Stimulated activated CD4-positive, alpha-beta T cell treated with anti-CD3 and anti-CD28 coated beads, Interleukin-4, amount 100 ng/mL, for 24 hours (primary cell): ENCODE results near the gene DSCAML1.

Source experiments
- DNase-seq: peaks from one replicate; pipeline ENCODE4 v3.0.0-alpha.2; 2020

DSCAML1 gene, protein sequence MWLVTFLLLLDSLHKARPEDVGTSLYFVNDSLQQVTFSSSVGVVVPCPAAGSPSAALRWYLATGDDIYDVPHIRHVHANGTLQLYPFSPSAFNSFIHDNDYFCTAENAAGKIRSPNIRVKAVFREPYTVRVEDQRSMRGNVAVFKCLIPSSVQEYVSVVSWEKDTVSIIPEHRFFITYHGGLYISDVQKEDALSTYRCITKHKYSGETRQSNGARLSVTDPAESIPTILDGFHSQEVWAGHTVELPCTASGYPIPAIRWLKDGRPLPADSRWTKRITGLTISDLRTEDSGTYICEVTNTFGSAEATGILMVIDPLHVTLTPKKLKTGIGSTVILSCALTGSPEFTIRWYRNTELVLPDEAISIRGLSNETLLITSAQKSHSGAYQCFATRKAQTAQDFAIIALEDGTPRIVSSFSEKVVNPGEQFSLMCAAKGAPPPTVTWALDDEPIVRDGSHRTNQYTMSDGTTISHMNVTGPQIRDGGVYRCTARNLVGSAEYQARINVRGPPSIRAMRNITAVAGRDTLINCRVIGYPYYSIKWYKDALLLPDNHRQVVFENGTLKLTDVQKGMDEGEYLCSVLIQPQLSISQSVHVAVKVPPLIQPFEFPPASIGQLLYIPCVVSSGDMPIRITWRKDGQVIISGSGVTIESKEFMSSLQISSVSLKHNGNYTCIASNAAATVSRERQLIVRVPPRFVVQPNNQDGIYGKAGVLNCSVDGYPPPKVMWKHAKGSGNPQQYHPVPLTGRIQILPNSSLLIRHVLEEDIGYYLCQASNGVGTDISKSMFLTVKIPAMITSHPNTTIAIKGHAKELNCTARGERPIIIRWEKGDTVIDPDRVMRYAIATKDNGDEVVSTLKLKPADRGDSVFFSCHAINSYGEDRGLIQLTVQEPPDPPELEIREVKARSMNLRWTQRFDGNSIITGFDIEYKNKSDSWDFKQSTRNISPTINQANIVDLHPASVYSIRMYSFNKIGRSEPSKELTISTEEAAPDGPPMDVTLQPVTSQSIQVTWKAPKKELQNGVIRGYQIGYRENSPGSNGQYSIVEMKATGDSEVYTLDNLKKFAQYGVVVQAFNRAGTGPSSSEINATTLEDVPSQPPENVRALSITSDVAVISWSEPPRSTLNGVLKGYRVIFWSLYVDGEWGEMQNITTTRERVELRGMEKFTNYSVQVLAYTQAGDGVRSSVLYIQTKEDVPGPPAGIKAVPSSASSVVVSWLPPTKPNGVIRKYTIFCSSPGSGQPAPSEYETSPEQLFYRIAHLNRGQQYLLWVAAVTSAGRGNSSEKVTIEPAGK (N-terminal part only)

DNA sequence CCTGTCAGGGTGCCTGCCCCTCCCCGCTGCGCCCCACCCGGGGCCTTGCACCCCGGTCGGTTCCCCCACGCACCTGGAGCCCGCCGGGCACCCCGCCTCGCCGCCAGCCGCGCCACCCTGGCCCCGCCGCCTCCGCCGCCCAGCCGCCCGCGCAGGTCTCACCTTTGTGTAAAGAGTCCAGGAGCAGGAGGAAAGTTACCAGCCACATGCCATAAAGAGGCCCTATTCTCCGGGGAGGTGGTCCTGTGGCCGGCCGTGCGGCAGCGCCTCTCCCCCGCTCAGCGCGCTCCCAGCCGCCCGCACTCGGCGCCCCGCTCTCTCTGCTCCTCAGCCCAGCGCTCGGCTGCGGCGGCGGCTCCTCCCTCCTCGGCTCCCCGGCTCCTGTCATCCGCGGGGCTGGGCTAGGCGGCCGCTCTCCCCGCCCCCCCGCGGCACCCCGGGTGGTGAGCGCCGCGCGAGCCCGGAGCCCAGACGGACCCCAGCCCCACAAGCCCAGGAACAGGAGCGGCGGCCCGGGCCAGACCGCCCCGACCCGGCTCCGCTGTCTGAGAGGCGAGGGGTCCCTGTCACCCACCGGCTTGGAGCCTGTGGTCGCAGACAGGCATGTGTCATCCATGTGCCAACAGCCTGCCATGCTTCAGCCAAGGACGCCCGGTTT lies at the start of gene DSCAML1:
TSS of gene DSCAML1 (minus strand) at position 345 of the 658 bp plus-strand sequence. CDS start at position 208, 137 bp downstream.
- peak; percentile 48 for DNase-seq

DNA sequence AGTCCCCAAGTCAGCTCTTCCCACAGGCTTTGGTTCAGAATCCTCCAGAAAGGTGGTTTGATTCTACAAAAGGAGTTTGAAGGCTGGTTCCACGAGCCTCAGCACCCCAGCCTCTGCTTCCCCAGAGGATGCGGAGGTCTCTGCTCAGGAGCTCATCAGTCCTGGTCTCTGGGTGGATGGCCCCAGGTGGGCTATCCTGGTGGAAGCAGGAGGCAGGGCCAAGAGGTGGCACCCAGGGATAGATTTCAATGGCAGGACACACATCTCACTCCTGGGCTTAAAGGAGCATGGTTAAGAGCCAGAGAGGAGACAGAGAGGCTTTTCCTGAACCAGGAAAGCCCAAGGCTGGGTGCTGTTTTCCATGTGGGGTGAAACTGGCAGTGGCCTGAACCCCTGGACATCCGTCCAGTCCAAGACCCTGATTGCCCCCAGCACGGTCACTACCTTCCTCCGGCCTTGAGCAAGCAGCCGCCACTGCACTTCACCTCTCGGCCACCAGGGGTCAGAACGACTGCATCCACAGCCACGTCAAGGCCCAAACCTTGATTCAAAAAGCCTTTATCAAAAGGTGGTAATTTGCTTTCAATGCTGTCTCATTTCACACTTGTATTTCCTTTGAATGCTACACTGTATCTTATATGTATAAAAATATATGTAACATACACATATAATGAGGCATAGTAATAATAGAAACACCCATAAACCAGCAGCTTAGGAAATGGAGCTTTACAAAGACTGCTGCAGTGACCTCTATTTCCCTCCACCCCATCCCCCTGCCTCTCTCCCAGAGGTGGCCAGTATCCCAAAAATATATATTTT lies 46.9 kb upstream of the DSCAML1 start:
- peak; percentile 86 for DNase-seq

DNA sequence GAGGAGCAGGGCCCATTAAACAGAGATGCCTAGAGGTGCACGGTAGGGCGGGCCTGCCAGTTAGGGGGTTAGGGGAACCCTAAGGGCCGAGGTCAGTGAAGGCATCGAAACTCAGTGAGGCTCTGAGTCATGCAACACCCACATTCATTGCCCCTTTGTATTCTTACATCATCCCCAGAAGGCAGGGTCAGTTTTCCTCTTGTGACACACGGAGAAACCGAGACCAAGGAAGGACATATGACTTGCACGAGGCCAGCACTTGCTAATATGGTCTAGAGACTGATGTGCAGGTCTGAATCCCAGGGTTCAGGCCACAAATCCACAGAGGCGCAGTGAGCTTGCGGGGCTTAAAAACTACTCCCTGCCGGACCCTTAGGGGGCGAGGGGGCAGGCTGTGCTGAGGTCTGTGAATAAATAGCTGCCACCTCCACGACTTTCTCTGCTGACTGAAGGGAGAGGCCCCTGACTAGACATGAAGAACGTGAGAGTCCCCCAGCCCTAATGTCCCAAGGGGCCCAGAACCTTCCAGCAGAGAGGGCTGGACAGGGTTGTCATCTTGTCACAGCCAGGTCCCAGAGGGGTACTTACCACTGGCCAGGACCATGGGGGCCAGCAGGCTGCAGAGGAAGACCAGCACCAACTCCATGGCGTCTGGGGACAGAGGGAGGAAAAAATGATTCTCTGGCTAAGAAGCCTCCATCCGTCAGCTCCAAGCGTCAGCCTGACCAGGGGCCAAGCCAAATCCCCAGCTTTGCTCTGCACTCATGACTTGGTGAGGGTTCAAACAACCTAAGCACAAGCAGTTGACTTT lies 45.3 kb upstream of the DSCAML1 start:
- DNase-seq, result no peak

DNA sequence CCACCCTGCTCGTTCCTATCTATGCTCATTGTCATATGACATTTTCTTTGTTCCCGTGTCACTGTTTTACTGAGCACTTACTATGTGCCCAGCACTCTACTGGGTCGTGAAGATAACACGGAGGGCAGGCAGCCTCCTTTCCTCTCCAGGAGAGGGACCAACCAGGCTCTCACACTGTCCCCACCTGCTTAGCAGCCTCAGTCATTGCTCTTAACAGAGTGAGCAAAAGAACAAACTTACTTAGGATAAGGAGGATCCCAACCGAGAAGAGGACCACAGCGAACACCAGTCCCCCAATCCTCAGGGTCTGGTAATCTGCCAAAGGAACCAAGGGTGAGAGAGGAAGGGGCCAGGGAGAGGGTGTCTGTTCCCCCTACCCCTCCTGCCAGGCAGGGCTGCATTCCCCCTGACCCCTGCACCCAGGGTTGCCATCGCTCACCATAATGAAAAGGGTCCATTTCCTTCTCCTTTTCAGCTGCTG lies 44.6 kb upstream of the DSCAML1 start:
- no peak for DNase-seq

DNA sequence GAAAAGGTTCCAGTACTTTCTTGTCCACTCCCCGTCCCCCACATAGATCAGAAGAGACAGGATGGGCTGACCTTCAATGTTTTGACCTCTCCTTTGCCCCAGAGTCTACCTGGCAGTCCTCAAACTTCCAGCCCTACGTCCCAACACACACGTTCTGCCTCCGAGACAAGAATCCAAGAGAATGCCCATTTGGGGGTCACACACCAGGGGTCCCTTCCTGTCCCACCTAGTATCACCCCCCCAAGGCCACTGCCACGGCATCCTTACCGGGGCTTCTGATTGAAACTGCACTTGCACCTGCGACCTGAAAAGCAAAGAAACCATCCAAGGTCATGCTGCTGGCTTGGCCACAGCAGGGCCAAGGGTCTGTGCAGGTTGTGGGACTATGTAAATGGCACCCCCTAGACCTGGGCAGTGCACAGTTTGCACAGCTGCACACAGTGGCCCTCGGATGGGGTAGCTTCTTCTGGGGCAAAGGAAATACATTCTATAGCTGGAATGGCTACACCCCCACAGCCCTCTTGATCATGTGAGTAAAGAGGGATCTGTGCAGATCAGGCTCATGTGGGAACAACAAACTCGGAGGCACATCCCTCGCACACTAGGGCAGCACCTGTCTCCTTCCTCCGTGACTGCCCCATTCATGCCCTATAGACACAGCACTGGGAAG lies 44.0 kb upstream of the DSCAML1 start:
- DNase-seq, result no peak

DNA sequence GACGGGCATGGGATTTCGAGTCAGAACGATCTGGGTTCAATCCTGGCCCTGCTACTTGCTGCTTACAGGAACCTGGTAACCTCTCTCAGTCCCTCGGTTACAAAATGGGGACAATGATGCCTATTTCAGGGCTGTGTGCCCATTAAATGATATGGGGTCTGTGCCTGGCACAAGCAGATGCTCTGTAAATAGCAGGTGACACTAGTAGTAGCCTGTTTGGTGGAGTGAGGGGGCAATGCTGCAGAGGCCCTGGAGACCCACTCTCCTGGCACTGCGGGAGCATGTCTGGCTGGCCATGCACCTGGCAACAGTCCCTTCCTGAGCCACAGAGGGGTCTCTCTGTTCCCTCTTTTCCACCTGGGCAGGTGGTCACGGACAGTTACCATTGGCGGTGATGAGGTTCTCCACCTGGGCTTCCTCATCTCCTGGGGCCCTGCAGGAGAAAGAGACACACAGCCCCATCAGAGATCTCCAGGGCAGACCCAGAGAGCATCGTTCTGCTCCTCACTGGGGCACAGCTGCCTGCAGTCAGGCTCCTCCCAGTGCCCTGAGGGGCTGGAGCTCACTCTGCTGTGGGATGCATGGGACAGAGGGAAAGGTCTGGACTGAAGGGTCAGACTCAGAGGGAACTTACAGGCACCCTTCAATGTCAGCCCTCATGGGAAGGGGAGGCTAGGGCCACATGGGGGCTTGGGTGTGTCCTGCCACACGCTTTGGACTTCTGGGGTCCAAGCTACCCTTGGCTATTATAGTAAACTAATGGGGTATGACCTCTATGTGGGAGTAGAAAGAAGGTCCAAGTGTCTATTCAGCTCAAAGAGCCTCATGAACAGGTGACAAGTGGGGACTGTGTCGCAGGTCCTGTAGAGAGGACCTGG lies 43.2 kb upstream of the DSCAML1 start:
- no peak for DNase-seq

DNA sequence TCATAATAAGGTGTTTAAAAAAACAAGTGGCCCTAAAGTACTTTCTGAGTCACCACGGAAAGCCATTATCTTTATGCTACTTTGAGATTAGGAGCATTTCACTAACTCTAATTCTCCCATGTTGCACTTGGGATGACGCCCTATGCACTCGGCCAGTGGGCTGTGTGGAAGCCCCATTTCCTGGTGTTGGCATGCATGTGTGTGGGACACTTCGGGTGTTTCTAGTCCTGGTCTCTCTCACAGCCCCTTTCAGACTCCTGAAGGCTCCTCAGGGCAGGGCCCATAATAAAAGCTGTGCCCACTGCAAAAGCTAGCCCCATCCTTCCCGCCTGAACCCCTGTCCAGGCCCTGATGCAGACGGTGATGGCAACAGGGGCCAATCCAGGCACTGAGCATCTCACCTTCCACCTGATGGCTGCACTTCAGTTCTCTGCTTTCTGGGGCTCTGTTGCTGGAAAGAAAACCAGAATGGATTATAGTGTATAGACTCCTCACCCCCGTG lies 42.4 kb upstream of the DSCAML1 start:
- no peak for DNase-seq

DNA sequence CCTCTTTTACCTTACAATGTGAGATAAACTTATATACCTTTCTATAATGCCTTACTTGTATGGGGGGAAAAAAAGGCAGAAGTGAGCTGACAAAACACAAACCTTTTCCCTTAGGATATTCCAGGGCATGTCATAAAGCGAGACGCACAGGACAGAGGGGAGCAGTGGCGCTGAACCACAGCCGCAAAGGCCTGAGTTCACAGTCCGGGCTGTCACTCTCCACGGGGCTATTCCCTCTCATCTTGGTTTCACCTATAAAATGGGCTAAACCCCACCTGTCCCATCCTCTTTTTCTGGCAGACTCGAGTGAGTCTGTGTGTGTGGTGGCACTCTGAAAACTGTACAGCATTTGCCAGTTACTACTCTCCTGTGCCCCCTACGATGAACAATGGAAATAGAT lies 41.9 kb upstream of the DSCAML1 start:
- no peak for DNase-seq

DNA sequence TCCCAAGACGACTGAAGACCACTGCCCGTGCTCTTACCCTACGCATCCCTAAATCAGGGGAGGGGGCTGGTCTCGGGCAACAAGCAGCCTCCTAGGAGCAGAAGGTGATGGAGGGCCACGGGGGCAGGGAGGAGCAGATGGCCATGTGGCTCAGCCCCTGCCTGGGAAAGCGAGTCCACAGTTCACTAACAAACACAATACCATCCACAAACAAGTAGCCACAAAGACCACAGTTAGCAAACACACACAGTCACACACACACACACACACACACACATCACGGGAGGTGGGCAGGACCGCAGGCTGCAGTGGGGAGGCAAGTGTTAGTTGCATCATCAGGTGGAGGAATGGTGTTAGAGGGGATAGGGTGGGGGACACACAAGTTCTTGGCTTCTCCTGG lies 40.8 kb upstream of the DSCAML1 start:
- no peak for DNase-seq

DNA sequence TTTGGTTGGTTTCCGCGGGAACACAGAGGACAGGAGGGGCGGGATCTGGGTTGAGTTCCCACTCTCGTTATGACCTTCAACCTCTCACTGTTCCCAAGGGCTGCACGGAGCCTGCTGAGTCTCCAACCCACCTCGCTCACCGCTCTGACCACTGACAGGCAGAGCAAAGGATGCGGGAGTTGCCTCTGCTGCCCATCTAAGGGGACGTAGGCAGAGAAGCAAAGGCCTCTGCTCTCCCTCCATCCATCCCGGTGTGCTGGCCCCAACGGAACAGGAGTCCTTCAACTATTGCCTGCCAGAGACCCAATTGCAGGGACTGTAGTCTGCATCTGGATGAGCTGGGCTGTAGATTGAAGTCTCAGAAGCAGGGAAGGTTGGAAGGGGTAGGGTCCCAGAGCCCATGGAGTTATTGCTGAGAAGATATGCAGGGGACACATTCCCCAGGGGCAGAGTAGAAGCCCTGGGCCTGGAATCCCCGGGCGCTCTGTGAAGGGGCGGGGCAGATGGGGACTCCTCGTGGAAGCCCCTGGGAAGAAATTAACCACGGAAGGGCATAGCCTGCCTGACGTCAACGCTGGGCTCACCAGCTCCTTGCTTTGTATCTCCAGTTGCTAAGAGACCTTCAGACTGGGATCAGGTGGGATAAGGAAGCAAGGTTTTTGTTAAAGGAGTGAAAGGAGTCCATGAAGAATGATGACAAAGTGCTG lies 40.2 kb upstream of the DSCAML1 start:
- no peak for DNase-seq

DNA sequence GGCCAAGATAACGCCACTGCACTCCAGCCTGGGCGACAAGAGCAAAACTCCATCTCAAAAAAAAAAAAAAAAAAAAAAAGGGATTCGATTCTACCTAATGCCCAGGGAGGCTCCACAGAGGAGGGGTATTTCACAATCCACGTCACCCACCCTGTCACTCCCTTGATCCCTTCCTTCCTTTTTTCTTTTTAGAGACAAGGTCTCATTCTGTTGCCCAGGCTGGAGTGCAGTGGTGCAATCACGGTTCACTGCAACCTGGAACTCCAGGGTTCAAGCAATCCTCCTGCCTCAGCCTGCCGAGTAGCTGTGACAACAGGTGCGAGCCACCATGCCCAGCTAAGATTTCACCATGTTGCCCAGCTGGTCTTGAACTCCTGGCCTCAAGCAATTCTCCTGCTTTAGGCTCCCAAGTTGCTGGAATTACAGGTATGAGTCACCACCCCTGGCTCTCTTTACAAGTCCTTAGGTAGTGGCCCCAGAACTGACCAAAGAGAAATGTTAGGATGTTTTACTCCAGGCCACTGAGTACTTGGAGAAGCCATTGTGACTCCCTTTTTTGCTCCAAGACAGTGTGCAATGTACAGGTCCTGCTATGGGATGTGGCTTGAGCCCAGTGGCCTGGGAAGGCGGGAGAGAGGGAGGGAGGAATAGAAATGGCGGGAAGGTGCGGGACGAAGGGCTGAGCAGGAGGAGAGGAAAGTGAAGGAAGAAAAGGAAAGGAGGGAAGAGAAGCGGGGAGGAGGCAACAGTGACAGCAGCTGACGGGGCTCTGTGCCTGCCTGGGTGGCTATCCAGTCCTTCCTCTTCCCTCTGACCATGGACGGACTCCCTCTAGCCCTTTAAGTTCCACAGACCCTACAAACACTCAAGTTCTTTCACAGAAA lies 39.3 kb upstream of the DSCAML1 start:
- no peak for DNase-seq

DNA sequence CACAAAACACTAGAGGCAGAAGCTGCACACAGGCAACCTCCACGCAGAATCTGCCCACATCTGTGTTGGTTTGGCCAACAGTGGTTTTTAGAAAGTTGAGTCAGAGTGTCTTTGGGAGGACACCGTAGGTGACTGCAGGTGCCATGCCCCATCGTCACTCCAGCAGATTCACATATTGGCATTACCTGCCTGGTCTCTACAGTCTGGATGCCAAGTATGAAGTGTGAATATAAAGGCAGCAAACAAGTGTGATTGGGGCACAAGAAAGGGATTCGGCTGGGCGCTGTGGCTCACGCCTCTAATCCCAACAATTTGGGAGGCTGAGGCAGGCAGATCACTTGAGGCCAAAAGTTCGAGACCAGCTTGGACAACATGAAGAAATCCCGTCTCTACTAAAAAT lies 38.6 kb upstream of the DSCAML1 start:
- no peak for DNase-seq

DNA sequence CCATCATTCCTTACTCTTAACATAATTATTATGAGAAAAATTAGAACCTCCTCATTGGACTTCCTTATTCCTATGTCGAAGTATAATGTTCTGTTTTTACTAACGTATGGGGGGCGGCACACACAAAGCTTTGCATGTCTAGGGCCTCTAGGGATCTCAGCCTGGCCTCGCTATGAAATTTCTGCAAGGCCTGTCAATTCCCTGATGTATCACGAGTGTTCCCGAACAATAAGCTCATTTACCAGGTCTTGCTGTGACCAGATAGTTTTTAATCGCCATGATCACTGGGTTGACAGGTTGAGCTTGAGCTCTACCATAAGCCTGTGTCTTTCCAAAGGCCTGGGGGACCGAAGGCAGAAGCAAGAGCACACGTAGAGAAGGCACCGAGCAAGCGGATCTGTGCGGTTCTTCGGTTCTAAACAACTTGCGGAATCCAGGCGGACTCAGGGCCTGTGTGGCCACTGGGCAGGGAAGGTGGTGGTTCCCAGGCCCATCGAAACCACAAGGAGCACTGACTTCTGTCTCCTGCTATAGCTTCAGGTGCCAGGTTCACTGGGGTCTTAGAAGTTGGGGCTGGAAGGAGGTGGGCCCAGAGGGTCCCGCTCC lies 37.9 kb upstream of the DSCAML1 start:
- DNase-seq, result no peak

DNA sequence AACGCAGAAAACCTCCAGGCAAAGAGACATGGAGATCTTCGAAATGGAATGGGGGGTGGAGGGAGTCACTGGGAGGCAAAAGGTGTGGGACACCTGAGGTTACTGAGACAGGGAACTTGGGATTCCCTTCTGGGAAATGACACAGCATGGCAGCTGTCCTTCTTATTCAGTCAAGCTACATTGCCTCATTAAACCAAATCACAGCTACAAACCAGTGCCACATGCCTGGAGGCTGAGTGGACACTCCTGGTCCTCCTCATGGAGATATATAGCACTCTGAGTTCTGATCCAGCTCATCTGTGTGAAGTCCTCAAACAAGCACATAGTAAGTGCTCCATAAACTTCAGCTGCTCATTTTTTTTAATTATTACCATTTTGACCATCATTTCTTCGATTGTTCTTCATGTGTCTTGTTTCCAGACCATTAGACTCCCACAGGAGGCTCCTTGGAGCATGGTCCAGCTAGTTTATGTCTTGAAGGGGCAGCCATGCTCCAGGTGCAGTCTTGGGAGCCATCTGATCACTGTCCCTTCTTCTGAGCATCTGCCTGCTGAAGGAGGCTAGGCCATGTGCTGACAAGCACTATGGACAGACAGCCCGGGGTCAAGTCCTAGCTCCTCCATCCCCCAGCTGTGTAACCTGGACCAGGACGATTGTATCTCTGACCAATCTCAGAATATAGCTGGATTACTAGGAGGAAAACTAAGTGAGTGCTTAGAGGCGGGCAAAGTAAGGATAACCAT lies 37.2 kb upstream of the DSCAML1 start:
- DNase-seq, result no peak

DNA sequence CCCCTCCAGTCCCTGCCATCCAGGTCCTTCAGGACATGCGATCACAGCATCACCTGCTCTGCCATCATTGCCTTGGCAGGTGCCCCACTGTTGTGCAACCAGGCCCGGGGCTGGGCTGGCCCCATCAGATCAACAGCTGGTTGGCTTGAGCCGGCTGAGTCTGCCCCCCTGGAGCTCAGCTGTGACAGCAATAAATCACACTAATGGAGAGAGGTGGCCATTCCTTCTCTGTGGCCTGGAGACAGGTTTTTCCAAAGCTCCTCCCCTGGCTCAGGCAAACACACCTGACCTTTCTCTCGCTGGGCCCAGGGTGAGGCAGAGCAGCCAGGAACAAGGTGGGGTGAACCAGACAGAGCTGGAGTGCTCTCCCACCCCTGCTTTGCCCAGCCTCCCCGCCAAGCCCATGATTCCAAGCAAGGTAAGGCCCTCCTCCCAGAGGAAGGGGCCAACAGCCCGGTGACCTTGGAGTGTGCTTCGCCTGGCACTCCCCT lies 36.4 kb upstream of the DSCAML1 start:
- DNase-seq, result no peak

DNA sequence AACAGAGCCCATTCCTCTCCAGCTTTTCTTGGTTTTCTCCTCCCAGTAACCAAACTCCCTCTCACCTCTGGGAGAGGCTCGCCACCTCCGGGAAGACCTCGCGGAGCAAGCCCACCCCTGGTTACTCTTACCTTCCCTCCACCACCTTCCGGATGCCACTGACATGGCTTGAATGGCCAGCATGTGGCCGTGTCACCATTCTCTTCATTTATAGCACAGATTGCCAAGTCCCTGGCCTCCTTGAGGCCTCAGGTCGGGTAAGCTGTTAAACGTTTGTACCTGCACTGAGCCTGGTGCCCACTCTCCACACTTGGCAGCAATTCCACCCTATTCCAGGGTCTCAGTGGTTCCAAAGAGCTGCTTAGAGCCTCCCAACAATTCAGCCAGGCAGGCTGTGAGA lies 35.5 kb upstream of the DSCAML1 start:
- no peak for DNase-seq
